GM19193 (cell line): ENCODE measurements around the gene MAP4K4.

Experiments
- POLR2A ChIP-seq: IDR thresholded peaks from 4 replicates; pipeline ENCODE4 v1.6.1; 2011; ENCODE audit not compliant: insufficient read depth, insufficient read length; ENCODE audit errors: extremely low read depth

The MAP4K4 gene

DNA sequence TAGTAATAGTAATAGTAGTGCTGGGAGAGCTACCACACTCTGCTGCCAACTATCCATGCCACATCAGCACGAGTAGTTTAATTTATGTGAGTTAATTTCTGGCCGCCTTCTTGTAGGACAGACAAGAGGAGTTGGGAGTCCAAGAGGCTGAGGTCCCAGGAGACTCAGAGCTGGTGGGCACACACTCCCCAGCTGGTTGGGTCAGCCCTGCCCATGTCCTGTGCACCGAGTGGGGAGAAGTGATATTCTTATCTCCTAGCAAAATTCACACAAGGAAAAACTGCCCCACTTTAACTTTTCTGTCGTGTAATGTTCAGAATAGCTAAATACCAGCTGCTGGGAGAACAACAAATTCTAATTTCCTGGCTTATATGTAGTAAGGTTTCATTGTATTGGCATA lies 15.2 kb upstream of the MAP4K4 start:
- no peak for TF ChIP-seq POLR2A

DNA sequence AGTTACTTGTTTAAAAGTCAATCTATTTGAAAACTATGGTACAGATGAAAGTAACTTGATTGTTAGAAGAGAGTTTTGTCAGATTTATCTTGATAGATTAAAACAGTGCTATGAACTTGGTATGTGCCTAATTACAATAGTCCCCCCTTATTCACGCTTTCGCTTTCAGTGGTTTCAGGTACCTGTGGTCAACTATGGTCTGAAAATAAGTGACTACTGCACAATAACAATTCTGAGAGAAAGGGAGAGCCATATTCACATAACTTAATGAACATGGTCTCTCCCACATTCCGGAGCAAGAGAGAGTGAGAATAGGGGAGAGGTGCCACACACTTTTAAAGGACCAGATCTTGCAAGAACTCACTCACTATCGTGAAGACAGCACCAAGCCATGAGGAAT lies 13.2 kb upstream of the MAP4K4 start:
- no peak for TF ChIP-seq POLR2A

DNA sequence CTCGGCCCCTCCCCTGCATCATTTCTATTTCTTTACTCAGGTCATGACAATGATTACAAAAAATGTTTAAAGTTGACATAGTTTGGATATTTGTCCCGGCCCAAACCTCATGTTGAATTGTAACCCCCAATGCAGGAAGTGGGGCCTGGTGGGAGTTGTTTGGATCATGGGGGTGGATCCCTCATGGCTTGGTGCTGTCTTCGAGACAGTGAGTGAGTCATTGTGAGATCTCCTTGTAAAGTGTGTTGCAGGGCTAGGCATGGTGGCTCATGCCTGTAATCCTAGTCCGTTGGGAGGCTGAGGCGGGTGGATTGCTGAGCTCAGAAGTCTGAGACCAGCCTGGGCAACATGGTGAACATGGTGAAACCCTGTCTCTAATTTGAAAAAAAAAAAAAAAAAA lies 9.2 kb upstream of the MAP4K4 start:
- TF ChIP-seq POLR2A, result no peak

DNA sequence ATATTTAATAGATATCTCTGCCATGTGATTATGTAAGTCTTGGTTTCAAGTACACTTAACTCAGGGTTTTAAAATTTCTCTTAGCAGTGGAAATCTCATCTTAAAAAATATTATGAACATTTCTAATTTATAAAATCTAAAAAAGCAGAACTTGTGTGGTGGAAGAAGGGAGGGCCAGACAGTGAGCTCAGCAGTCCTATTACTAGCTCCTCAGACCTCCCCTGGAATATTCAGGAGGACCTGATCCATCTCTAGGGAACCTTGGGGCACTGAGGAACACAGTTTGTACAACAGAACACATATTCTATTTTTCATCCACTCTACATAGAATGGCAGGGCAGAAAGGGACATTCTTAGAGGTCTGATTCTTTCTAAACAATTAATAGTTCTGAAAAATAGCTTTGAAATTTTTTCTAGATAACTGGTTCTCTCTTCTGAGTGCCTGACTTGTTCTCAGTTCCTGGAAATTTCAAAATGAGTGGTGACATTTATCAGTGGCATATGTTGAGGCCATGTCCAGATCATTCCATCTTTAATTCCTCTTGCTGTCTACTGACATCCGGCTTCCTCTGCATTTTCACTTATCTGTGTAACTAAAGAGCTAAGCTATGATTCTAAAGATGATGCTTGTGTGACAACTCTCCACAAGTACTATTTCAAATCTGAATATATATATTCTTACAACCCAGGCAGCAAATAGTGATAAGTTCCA lies 8.2 kb upstream of the MAP4K4 start:
- no peak for TF ChIP-seq POLR2A

DNA sequence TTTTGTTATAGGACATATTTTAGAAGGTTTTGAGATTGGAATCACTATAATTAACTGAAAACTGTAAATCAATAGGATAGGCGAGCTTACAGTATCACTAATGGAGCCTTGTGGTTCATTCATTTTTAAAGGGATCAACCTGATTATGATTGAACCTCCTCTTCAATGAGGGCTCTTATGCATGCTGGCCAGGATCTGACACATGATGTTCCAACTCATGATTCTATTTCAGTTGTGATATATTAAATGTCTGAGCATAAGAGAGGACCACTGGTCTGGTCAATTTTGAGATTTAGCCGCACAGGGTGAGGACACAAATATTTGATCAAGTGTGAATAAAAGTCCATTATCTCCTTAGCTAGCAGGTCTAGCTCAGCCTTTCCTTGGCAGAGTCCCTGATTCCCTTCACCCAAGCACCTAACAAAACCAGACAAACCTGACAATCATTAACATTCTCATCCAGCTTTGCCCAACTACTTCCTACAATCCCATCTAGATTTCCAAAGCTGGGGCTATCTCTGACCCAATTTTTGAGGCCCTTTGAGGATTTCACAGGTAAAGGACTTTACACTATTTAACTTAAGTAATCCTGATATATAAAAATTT lies 6.9 kb upstream of the MAP4K4 start:
- no peak for TF ChIP-seq POLR2A

DNA sequence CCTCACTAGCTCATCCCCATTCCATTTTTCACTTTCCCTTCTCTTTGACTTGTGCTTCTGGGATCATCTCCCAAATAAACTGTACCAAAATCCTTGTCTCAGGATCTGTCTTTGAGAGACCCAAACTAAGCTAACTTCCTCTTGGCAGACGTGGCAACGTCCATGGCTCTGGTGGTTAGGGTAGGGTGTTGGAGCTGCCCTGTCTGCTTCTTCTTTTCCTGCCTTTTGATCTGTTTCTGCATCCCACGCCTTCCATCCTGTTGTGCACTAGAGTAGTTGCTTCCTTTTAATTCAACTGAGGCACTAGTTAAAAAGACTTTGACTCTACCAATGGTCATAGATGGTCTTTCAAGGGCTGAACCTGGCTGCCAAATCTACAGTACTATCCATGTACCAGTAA lies 5.5 kb upstream of the MAP4K4 start:
- TF ChIP-seq POLR2A, result no peak

DNA sequence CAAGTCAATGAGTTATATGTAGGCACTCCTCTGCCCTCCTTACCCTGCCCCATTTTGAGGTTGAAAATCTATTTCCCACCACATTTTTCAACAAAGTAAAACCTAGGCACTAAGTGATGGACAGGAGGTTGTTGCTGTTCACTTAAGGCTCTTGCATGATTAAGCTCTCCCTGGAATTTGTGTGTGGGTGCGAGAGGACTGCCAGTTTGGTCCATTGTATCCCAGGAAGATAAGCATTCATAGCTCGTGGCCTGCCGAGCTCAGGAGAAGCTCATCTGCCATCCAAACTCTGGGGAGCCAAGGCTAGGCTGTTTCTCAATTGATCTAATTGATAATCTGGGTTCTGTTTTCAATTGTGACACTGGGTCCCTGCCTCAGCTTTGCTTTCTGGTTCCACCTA lies 4.7 kb upstream of the MAP4K4 start:
- no peak for TF ChIP-seq POLR2A

DNA sequence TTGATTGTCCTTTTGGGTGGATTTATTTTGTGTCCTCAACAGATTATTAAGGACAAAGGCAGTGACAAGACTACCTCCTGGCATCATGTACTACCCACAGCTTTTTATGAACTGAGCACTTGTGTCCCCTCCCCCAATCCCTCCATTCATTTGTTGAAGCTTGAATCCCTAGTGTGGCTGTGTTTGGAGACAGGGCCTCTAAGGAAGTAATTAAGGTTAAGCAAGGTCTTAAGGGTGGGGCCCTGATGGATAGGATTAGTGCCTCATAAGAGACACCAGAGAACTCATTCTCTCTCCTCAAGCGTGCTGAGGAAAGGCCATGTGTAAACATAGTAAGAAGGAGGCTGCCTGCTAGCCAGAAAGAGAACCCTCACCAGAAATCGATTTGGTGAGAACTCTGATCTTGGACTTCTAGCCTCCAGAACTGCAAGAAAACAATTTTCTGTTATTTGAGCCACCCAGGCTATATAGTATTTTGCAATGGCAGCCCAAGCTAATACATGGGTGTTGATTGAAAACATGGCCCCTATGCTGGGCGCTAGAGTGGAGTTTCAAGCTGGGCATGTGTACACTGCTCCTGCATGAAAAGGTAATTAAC lies 3.4 kb upstream of the MAP4K4 start:
- no peak for TF ChIP-seq POLR2A

DNA sequence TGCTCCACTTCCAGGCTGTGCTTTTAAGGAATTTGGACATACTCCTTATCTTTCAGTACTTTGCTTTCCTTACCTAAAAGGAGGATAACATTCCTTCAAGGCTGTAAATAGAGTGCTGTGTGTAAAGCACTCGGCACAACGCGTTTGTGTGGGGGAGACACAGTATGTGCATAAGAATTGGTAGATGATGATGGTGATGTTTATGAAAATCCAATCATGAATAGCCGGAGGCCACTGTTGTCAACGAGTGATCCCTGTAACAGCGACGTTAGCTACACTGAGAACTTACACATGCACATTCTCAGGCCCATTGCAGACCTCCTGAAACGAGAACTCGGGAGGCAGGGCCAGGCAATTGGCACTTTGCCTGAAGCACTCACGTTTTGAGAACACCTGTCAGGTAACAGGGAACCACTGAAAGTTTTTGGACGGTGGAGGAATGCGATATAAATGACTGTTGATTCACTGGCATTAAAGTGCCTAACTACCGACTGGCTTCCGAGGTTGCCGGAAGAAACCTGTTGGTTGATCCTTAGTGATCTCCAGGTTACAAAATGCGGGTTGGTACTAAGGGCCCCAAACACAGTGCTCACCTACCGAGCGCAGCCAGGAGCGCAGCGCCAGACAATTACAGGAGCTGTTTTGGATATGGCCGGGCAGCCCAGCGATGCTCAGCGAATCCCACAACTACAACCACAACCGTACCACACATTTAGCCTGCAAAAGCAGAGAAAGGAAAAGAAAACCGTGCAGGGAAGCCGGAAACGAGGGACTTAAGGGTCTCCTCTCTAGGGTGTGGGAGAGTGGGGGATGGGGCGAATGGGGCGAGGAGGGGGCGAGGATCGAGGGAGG lies 1.0 kb upstream of the MAP4K4 start:
- no peak for TF ChIP-seq POLR2A

DNA sequence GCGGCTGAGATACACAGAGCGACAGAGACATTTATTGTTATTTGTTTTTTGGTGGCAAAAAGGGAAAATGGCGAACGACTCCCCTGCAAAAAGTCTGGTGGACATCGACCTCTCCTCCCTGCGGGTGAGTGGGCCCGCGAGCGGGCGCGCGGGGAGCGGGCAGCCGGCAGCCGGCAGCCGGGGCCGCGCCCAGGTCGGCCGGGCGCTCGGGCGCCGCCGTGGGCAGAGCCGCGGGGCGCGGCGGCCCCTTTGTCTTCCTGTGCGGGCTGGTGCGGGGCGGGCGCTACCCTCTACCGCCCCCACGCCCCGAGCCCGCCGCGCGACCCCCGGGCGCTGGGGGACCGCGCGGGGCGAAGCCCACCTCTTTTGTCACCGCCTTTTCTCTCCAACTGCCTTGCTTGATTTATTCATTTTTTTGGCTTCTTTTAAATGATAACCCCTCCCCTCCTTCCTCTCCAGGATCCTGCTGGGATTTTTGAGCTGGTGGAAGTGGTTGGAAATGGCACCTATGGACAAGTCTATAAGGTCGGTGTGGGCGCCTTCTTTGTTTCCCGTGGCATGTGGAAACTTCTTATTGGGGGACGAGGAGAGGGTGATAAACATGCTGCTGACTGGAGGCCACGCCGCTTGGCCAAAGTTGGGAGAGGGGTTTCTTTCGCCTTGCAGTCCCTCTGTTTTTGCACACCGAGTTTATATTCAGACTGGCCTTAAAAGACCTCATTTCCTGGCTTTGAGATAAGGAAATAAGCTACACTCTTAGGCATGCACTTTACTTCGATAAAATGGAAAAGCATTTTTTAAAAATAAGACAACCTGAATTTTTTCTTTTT lies 722 bp downstream of the MAP4K4 start:
- TF ChIP-seq POLR2A, result no peak

DNA sequence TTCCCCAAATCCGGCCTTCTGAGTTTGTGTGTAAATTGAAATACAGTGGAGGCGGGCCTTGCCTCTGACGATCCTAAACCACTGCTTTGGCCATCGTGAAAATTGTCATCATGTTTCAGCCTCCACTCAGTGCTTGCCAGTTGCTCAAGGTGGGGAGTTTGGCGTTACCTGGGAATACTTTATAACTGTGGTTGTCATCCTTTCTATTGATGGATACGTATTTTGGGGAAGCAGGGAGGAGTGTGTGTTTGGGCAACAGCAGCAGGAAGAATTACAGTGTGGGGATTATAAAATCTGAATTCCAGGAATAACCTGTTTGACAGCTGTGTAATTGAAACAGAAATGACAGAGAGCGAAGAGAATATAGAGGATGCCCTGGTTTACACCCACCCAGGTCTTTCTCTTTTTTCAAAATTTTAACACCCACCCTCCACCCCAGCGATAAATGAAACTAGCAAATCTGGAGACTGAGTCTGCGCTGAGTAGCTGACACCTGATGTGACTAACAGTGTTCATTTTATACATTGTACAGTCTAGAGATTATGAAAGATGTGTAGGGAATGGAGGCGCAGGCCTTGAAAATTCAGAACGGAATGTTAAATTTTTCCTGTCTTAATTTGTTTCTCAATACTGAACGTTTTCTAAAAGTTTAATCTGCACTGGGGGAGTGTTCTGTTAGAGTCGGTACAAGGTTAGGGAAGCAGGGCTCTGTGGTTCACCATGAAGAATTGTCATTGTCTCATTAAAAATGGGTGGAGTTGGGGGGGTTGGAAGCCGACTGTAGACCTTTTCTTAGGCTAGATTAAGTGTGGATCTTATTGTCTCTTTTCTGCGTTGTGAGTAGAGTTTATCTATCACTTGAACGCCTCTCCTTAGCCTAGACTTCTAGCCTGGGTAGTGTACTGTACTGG lies 1.6 kb downstream of the MAP4K4 start:
- no peak for TF ChIP-seq POLR2A

DNA sequence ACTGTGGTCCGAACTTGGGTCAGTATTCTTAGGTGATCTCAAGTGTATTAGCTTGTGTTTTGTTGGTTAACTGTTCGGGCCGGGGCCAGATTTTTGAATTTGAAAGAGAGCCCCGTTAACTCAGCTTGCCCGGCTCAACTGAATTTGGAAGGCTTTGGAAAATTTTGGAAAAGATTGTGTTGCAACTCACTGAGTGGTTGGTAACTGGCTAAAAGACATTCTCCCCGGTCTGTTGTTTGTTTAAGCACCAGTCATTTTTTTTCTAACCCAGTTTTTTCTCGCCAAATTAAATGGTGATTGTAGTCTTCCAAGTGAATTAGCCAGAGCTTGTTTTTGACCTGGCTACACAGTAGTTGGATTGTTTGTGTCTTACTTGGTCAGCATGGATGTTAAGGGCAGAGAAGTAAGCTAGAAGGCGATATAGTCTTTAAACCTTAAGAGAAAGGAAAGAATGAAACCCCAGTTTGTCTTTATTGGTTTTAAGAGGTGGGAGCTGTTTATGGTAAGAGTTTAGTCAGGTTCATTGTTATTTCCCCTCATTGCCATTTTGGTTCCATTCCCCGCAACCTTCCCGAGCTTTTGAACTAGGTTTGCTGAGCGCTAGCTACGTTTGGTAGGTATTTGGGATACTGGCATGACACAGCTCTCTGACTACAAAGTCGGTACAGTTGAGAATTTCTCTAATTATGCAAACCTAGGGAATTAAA lies 2.4 kb downstream of the MAP4K4 start:
- TF ChIP-seq POLR2A, result no peak

DNA sequence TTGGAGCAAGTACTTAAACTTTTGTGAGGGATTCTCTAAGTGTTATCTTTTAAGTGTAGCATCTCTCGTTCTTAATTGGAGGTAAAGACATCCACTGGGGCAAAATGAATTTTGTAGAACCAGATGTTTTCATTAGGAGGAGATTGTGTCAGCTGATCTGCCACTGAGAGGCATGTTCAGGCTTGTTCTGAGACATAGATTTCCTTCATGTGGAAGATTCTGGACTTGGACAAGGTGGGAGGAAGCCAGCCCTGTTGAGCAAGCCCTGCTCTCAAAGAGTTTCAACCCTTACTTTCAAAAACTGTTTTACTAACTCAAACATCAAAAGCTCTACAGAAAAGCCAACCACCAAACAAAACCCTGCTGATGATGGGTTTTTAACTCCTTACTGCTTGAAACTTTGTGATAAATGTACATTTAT lies 6.5 kb downstream of the MAP4K4 start:
- no peak for TF ChIP-seq POLR2A
